B cell (primary cell): ENCODE data around the gene NUBP2.

Source experiments
- CTCF ChIP-seq: fragments of 200-600 bp; IDR thresholded peaks from one replicate; pipeline ENCODE4 v1.8.0; 2022; ENCODE audit warnings: antibody characterized with exemption, mild to moderate bottlenecking
- EZH2 ChIP-seq: IDR thresholded peaks from 2 replicates; pipeline ENCODE4 v1.6.1; 2012; ENCODE audit warnings: borderline replicate concordance, low read depth, mild to moderate bottlenecking, moderate library complexity, low read length; ENCODE audit not compliant: insufficient read depth, poor library complexity, severe bottlenecking

DNA sequence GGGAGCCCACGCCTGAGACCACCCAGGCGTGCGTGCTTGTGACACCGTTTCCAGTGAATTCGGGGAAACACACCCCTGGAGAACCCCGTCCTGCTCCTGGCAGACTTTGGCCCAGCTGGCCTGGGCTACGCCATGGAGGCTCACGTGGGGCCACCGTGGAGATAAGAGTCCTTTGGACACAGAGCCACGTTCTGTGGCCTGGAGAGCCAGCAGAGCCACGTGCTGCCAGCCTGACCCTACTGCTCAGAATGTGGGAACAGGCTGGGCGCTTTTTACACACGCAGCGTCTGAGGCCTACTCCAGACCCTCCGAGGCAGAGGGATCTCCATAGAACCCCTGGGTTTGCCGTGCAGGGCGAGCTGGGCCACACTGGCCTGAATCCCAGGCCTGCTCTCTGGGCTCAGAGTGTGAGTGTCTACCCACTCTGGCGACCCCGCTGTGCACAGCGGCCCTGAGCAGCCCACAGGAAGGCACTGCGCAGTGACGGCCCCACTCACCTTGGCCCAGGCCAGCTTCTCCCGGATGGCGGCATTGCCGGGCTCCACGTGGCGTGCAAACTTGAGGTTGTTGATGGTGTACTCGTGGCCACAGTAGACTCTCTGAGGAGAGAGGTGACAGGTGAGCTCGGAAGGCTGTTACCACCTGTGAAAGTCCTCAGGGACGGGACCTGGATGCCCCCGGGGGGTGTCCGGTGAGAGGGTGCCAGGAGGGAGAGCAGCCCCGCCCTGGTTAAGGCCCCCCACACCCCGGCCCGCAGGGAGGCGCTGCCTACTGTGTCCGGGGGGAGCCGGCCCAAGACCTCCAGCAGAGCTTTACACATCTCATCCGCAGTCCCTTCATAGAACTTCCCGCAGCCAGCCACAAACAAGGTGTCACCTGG is 33.9 kb downstream of the NUBP2 start:
- TF ChIP-seq CTCF, result no peak
- TF ChIP-seq EZH2, result no peak
